Measurements from ENCODE around the gene NAT8L.

Gene NAT8L

DNA sequence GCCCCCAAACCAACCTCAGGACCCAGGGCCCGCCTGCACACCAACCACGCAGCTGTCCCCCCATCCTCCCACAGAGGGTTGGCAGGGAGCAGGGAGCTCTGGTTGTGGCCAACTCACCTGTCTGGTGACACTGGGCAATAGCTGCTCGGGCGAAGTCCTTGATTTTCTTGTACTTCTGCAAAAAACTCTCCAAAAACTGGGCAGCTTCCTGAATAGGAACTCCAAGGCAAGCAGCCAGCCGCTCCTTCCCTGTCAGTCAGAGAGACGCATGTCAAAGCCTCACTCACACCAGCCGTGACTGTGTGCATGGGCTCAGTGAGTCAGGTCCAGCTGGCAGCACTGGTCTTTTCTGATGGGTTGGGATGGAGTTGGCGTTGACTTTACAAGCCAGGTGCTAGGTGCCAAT is 26.4 kb downstream of the NAT8L start:
- no peak for FAIRE-seq
- TF ChIP-seq, protein P1, sequence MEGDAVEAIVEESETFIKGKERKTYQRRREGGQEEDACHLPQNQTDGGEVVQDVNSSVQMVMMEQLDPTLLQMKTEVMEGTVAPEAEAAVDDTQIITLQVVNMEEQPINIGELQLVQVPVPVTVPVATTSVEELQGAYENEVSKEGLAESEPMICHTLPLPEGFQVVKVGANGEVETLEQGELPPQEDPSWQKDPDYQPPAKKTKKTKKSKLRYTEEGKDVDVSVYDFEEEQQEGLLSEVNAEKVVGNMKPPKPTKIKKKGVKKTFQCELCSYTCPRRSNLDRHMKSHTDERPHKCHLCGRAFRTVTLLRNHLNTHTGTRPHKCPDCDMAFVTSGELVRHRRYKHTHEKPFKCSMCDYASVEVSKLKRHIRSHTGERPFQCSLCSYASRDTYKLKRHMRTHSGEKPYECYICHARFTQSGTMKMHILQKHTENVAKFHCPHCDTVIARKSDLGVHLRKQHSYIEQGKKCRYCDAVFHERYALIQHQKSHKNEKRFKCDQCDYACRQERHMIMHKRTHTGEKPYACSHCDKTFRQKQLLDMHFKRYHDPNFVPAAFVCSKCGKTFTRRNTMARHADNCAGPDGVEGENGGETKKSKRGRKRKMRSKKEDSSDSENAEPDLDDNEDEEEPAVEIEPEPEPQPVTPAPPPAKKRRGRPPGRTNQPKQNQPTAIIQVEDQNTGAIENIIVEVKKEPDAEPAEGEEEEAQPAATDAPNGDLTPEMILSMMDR (IDR thresholded peaks at IDR 0.05; ENCODE audit: insufficient read depth, missing control alignments), result no peak
- no peak for DNase-seq (ENCODE audit: insufficient read length, low spot score)

DNA sequence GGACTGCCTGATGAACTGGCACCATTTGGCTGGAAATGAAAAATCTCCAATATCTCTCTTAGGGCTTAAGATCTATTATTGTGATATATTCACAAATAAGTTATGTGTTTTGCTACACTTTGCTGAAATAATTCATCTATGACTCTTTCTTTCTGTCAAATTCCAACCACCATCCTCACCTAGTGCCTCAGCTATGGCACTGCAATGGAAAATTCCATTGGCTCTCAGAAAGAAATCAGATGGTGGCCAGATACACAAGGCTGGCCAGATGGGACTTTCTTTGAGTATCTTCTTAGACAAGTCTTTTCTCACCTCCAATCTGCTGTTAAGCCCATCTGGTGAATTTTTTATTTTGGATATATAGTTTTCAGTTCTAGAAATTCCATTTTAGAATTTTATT is 28.0 kb downstream of the NAT8L start:
- DNase-seq (ENCODE audit: insufficient read length, low spot score) (no peak), FAIRE-seq (no peak)
- TF ChIP-seq, protein P1 (IDR thresholded peaks at IDR 0.05; ENCODE audit: insufficient read depth, missing control alignments), result no peak

DNA sequence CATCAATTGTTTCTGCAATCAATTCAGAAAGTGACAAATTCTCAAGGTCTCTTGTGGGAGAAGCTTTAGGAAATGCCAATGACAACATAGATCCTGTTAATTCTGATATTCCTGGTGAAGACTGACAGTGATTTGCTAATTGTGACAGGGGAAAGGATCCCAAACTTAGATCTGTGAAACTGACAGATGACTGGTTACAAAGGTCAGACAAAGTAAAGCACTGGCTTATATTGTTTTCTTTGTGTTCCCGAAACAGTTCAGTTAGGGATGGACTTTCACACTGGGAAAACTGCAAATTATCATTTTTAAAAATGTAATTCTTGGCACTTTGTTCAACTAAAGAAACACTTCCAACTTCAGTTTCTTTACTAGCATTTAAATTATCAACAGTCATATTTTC is 30.1 kb downstream of the NAT8L start:
- no peak for FAIRE-seq
- TF ChIP-seq, protein P1 (IDR thresholded peaks at IDR 0.05; ENCODE audit: insufficient read depth, missing control alignments), result no peak
- DNase-seq (ENCODE audit: insufficient read length, low spot score), result no peak

DNA sequence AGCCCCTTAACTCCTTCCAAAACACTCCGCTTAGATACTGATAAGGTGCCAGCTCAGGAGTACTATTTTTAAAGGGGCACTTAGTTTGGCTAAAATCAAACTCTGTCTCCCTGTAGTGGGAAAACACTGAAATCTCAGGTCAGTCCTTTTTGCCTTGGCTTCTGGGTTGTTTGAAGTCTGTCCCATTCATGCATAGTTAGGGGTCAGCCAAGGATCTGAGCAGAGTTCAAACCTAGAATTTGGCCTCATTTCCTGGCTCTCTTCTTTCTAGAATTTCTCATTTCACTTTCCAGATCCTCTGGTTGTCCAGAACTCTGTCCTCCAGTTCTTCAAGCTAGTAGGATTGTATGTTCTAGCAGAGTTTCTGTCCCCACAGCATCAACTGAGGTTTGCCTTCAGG is 31.5 kb downstream of the NAT8L start:
- TF ChIP-seq, protein P1 (IDR thresholded peaks at IDR 0.05; ENCODE audit: insufficient read depth, missing control alignments), result no peak
- DNase-seq (ENCODE audit: insufficient read length, low spot score) (no peak), FAIRE-seq (no peak)

DNA sequence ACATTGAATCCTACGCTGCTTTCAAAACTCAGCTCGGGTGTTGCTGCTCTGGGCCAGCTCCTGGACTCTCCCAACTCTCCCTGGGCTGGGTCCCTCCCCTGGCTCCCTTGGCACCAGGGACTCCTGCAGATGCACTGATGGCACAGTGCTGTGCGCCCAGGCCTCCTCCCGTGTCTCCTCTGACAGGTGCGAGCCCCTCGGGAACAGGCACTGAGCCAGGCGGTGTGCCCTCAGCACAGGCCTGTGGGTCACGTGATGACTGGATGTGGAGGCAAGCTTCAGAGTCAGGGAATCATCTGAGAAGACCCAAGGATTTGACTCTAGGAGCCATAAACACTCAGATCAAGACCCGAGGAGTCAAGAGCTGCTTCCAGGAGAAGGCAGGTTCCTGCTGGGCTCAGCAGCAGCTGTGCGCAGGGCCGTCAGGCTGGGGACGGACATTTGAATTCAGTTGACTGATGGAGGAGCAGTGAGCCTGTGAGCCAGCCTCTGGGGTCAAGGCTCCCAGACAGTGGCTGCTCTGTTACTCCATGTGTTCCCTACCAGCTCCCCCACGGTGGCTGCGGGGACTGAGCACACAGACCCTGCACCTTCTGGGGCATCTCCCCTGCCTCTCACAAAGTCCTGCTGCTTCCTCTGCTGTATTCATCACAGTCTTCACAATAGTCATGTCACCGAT is 33.0 kb downstream of the NAT8L start:
- FAIRE-seq (no peak), DNase-seq (ENCODE audit: insufficient read length, low spot score) (no peak)
- TF ChIP-seq, protein P1 (IDR thresholded peaks at IDR 0.05; ENCODE audit: insufficient read depth, missing control alignments), result no peak

GRCh38 chr4:2092669-2093053 is 33.5 kb downstream of the NAT8L start:
- TF ChIP-seq, protein P1 (IDR thresholded peaks at IDR 0.05; ENCODE audit: insufficient read depth, missing control alignments), result no peak
- DNase-seq (ENCODE audit: insufficient read length, low spot score) (no peak), FAIRE-seq (no peak)

DNA sequence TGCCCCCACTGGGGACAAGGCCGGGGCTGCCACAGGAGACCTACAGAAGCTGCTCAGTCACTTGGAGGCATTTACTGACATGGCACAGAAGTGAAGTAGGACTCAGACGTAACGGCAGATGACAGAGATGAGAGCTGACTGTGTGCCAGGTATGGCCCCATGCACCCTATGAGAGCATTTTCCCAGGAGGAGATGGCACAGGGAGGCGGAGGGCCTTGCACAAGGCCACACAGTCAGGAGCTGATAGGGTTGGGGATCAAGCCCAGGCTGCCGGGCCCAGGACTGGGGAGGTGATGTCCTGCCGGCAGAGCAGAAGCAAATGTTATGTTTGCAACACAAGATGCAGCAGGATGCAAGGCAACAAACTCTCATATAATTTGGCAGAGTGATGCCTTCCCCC is 34.1 kb downstream of the NAT8L start:
- FAIRE-seq (no peak), DNase-seq (ENCODE audit: insufficient read length, low spot score) (no peak)
- TF ChIP-seq, protein P1 (IDR thresholded peaks at IDR 0.05; ENCODE audit: insufficient read depth, missing control alignments), result no peak

Data from D721Med (cell line).